ENCODE results near the gene NKIRAS1.

NKIRAS1 gene

GRCh38 chr3:23916886-23917678 lies at the start of gene NKIRAS1, which contains the start of gene RPL15:
TSS of gene NKIRAS1 (minus strand) at chr3:23916990. CDS start at chr3:23910904, 6,086 bp downstream.
TSS of gene RPL15 (plus strand) at chr3:23917132. CDS start at chr3:23917860, 728 bp downstream.
- peak; percentile 98 for DNase-seq

- no peak for DNase-seq
Observed at GRCh38 chr3:23966328-23966727, 49.5 kb upstream of the NKIRAS1 start.

- DNase-seq, result no peak
Observed at GRCh38 chr3:23964537-23965235, 47.9 kb upstream of the NKIRAS1 start.

GRCh38 chr3:23961913-23962312 lies 45.1 kb upstream of the NKIRAS1 start:
- DNase-seq, result no peak

- no peak for DNase-seq
Observed at GRCh38 chr3:23961066-23961465, 44.3 kb upstream of the NKIRAS1 start.

GRCh38 chr3:23960649-23961048 lies 43.9 kb upstream of the NKIRAS1 start:
- DNase-seq, result no peak

GRCh38 chr3:23959135-23959900 lies 42.5 kb upstream of the NKIRAS1 start:
- DNase-seq, result peak; percentile 82

- DNase-seq, result no peak
Observed at GRCh38 chr3:23956701-23957100, 39.9 kb upstream of the NKIRAS1 start.

GRCh38 chr3:23954144-23954543 lies 37.4 kb upstream of the NKIRAS1 start:
- DNase-seq, result no peak

- no peak for DNase-seq
Observed at GRCh38 chr3:23953523-23953922, 36.7 kb upstream of the NKIRAS1 start.

GRCh38 chr3:23952646-23953045 lies 35.9 kb upstream of the NKIRAS1 start:
- DNase-seq, result no peak

GRCh38 chr3:23950293-23950692 lies 33.5 kb upstream of the NKIRAS1 start:
- no peak for DNase-seq

GRCh38 chr3:23949784-23950183 lies 33.0 kb upstream of the NKIRAS1 start:
- no peak for DNase-seq

- DNase-seq, result peak; percentile 29
Observed at GRCh38 chr3:23948761-23949160, 32.0 kb upstream of the NKIRAS1 start.

- peak; percentile 95 for DNase-seq
Observed at GRCh38 chr3:23945913-23946687, 29.3 kb upstream of the NKIRAS1 start.

GRCh38 chr3:23945663-23945912 lies 28.8 kb upstream of the NKIRAS1 start:
- no peak for DNase-seq

- DNase-seq, result peak; percentile 84
Observed at GRCh38 chr3:23944861-23945662, 28.3 kb upstream of the NKIRAS1 start, which contains the start of gene NR1D2. TSS of gene NR1D2 (plus strand) at chr3:23945286. CDS start at chr3:23945579, 293 bp downstream.

- no peak for DNase-seq
Observed at GRCh38 chr3:23944007-23944783, 27.4 kb upstream of the NKIRAS1 start.

GRCh38 chr3:23942546-23942945 lies 25.8 kb upstream of the NKIRAS1 start:
- no peak for DNase-seq

GRCh38 chr3:23941440-23941839 lies 24.6 kb upstream of the NKIRAS1 start:
- DNase-seq, result no peak

- DNase-seq, result no peak
Observed at GRCh38 chr3:23940775-23941174, 24.0 kb upstream of the NKIRAS1 start.
